CD14-positive monocyte (primary cell): Measurements from ENCODE around the gene SLIT3. TPM values are rescaled to one million over a fixed set of nuclear protein-coding genes. Genes with fewer than 3 reads are reported as not detected.

Experiments
- DNase-seq, 3 donors: peaks; one replicate each; pipeline ENCODE4 v3.0.0-alpha.2; 2011 to 2022
- H2AFZ ChIP-seq: 2 replicates; pipeline ENCODE4 v1.6.0; 2012; ENCODE audit warnings: mild to moderate bottlenecking, low read depth, low read length, inconsistent platforms; ENCODE audit not compliant: insufficient read depth, poor library complexity, severe bottlenecking
- H3K27ac ChIP-seq, 2 donors: 1 replicate in 1 of 2; 2 replicates in 1 of 2; pipeline ENCODE4 v1.5.1; 2012 to 2013; ENCODE audit warnings: low read length in 2 of 2, control low read depth in 1 of 2, inconsistent platforms in 1 of 2, low read depth in 1 of 2, mild to moderate bottlenecking in 1 of 2
- H3K27me3 ChIP-seq, 2 donors: one replicate each; pipeline versions ENCODE4 v1.6.0 to v1.6.1; 2011 to 2013; ENCODE audit warnings: low read length in 2 of 2; ENCODE audit not compliant: control insufficient read depth in 2 of 2, insufficient read depth in 2 of 2
- H3K36me3 ChIP-seq, 2 donors: replicated peaks in 1 of 2; 1 replicate in 1 of 2; 2 replicates in 1 of 2; pipeline versions ENCODE4 v1.5.1 to v1.6.1; 2012 to 2013; ENCODE audit warnings: low read length in 2 of 2, control low read depth in 1 of 2, inconsistent platforms in 1 of 2, mild to moderate bottlenecking in 1 of 2; ENCODE audit not compliant: insufficient read depth in 2 of 2, control insufficient read depth in 1 of 2
- H3K4me1 ChIP-seq, 2 donors: 1 replicate in 1 of 2; 2 replicates in 1 of 2; pipeline versions ENCODE4 v1.5.1 to v1.6.1; 2012 to 2013; ENCODE audit warnings: low read length in 2 of 2, control low read depth in 1 of 2, inconsistent platforms in 1 of 2, mild to moderate bottlenecking in 1 of 2, moderate library complexity in 1 of 2; ENCODE audit not compliant: insufficient read depth in 2 of 2, control insufficient read depth in 1 of 2
- H3K4me2 ChIP-seq: replicated peaks from 2 replicates; pipeline ENCODE3; 2012; ENCODE audit warnings: low read length, moderate library complexity, mild to moderate bottlenecking; ENCODE audit not compliant: poor library complexity, severe bottlenecking; ENCODE audit errors: extremely low read depth
- H3K4me3 ChIP-seq, 3 experiments: fragments of 200-600 bp in 1 of 3; sonication (generic) in 1 of 3; replicated peaks in 1 of 3; 1 replicate in 2 of 3; 2 replicates in 1 of 3; pipeline ENCODE4 v1.5.1; 2011 to 2013; ENCODE audit warnings: low read length in 3 of 3, mild to moderate bottlenecking in 3 of 3, control low read depth in 2 of 3, low read depth in 2 of 3, inconsistent platforms in 1 of 3, moderate library complexity in 1 of 3
- H3K79me2 ChIP-seq: 2 replicates; pipeline ENCODE4 v1.6.0; 2012; ENCODE audit warnings: mild to moderate bottlenecking, control low read depth, inconsistent platforms, low read length, moderate library complexity; ENCODE audit not compliant: insufficient read depth
- H3K9ac ChIP-seq: 2 replicates; pipeline ENCODE4 v1.6.0; 2017; ENCODE audit warnings: low read length, mild to moderate bottlenecking; ENCODE audit not compliant: insufficient read depth, poor library complexity, severe bottlenecking
- H3K9me3 ChIP-seq, 2 donors: replicated peaks in 1 of 2; 1 replicate in 1 of 2; 2 replicates in 1 of 2; pipeline versions ENCODE4 v1.5.1 to v1.6.1; 2012 to 2013; ENCODE audit warnings: low read length in 2 of 2, control low read depth in 1 of 2; ENCODE audit not compliant: control insufficient read depth in 1 of 2, insufficient read depth in 1 of 2
- H4K20me1 ChIP-seq: 2 replicates; pipeline ENCODE4 v1.6.0; 2012; ENCODE audit warnings: mild to moderate bottlenecking, low read length, control low read depth, moderate library complexity; ENCODE audit not compliant: insufficient read depth
- H3K27ac Mint-ChIP-seq, 7 donors: one replicate each; pipeline ENCODE4 v1.8.0; 2020; ENCODE audit warnings: mild to moderate bottlenecking in 7 of 7, mixed read lengths in 7 of 7, moderate library complexity in 6 of 7, inconsistent platforms in 2 of 7
- H3K27me3 Mint-ChIP-seq, 3 donors: one replicate each; pipeline ENCODE4 v1.8.0; 2021 to 2022; ENCODE audit warnings: low read depth in 3 of 3, mild to moderate bottlenecking in 3 of 3, mixed read lengths in 3 of 3, moderate library complexity in 3 of 3, inconsistent platforms in 1 of 3
- H3K36me3 Mint-ChIP-seq, 2 donors: one replicate each; pipeline ENCODE4 v1.8.0; 2020; ENCODE audit warnings: mixed read lengths in 2 of 2, inconsistent platforms in 1 of 2, mild to moderate bottlenecking in 1 of 2
- H3K4me1 Mint-ChIP-seq: one replicate; pipeline ENCODE4 v1.8.0; 2020; ENCODE audit warnings: mild to moderate bottlenecking, mixed read lengths
- H3K4me3 Mint-ChIP-seq, 2 donors: one replicate each; pipeline ENCODE4 v1.8.0; 2020; ENCODE audit warnings: mild to moderate bottlenecking in 2 of 2, mixed read lengths in 2 of 2, moderate library complexity in 1 of 2
- H3K9me3 Mint-ChIP-seq, 7 donors: one replicate each; pipeline ENCODE4 v1.8.0; 2020 to 2022; ENCODE audit warnings: mixed read lengths in 7 of 7, mild to moderate bottlenecking in 6 of 7, moderate library complexity in 6 of 7, inconsistent platforms in 2 of 7
- WGBS: methylation state at CpG from one replicate; pipeline ENCODE4 v1.1.5; 2013; ENCODE audit warnings: missing lambda C conversion rate; ENCODE audit not compliant: insufficient coverage; 5-methylcytosine and 5-hydroxymethylcytosine counted together
- intact Hi-C, 2 donors: fragments of 100-400 bp; cut with micrococcal nuclease; formaldehyde crosslinking; loops; one replicate each; pipeline versions ENCODE4 v1.15.0 to v1.15.1; 2023
- polyA plus RNA-seq, 3 donors: library from polyadenylated mRNA; depleted of rRNA in 1 of 3; unstranded in 2 of 3; stranded (reverse) in 1 of 3; fragments of 300-500 nt in 2 of 3; fragments of >200 nt in 1 of 3; fragmentation: Illumina TruSeq in 2 of 3; gene quantifications; 1 replicate in 2 of 3; 2 replicates in 1 of 3; pipeline ENCODE4 v1.2.3, GENCODE V29; 2012 to 2021
- TF ChIP-seq, protein P1 (sequence below): fragments of 200-600 bp; IDR thresholded peaks from one replicate; pipeline ENCODE4 v1.8.0; 2022; ENCODE audit warnings: antibody characterized with exemption, mild to moderate bottlenecking

The SLIT3 gene
- polyA plus RNA-seq, 3 donors = not detected

GRCh38 chr5:169085212-169085611, 215.7 kb downstream of the SLIT3 start:
- Histone ChIP-seq H3K4me1 (no peaks in the 10 kb centered on the region), H3K36me3 (no peaks in the 10 kb centered on the region), H2AFZ (no peak overlapping the region), H3K9ac (no peak overlapping the region), H3K4me2 (no peak overlapping the region), H3K27me3 (no peaks in the 10 kb centered on the region), H3K9me3 (peaks cover 0 to 6% of the 10 kb centered on the region in 2 donors), H3K79me2 (no peaks in the 10 kb centered on the region), H3K4me3 (no peak overlapping the region), H4K20me1 (no peaks in the 10 kb centered on the region), H3K27ac (no peak overlapping the region)
- H3K4me3 Mint-ChIP-seq = no peak overlapping the region
- H3K27ac Mint-ChIP-seq = no peak overlapping the region
- TF ChIP-seq, protein P1, sequence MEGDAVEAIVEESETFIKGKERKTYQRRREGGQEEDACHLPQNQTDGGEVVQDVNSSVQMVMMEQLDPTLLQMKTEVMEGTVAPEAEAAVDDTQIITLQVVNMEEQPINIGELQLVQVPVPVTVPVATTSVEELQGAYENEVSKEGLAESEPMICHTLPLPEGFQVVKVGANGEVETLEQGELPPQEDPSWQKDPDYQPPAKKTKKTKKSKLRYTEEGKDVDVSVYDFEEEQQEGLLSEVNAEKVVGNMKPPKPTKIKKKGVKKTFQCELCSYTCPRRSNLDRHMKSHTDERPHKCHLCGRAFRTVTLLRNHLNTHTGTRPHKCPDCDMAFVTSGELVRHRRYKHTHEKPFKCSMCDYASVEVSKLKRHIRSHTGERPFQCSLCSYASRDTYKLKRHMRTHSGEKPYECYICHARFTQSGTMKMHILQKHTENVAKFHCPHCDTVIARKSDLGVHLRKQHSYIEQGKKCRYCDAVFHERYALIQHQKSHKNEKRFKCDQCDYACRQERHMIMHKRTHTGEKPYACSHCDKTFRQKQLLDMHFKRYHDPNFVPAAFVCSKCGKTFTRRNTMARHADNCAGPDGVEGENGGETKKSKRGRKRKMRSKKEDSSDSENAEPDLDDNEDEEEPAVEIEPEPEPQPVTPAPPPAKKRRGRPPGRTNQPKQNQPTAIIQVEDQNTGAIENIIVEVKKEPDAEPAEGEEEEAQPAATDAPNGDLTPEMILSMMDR = no peak
- no peak for DNase-seq
- H3K4me1 Mint-ChIP-seq = no peaks in the 10 kb centered on the region
- peaks cover 0 to 18% (median 4%) of the 10 kb centered on the region in 7 donors for H3K9me3 Mint-ChIP-seq
- H3K27me3 Mint-ChIP-seq = peaks cover 2% of the 10 kb centered on the region in 3 donors
- no peaks in the 10 kb centered on the region for H3K36me3 Mint-ChIP-seq
- WGBS = 100% methylated on average over 2 of the region's 4 CpGs
- intact Hi-C loops = no loop called here

DNA sequence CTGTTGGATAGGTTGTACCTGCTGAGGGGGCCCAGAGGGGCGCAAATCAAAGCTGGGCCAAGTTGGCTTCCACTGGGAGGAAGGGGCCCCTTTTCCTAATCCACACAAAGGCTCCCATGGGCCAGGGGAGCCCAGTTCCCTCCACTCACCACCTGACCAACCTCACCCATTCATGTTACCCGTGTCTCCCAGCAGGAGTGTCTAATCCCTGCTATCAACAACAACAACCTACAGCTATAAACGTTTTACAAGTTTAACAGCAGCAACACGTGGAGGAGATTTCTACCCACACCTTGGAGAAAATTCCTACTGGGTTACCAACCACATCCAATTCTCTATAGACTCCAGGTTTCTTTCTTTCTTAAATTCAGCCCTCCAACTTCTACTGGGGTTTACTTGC, 216.2 kb downstream of the SLIT3 start:
- H3K27ac Mint-ChIP-seq = no peak overlapping the region
- peaks cover 0 to 14% (median 4%) of the 10 kb centered on the region in 7 donors for H3K9me3 Mint-ChIP-seq
- H3K4me2 ChIP-seq = no peak overlapping the region
- H3K27me3 ChIP-seq = no peaks in the 10 kb centered on the region
- no peak for DNase-seq
- WGBS = 83% methylated on average over 4 of the region's 4 CpGs
- no peaks in the 10 kb centered on the region for H3K36me3 Mint-ChIP-seq
- no peaks in the 10 kb centered on the region for H3K4me1 ChIP-seq
- peaks cover 2% of the 10 kb centered on the region in 3 donors for H3K27me3 Mint-ChIP-seq
- no peak overlapping the region for H3K27ac ChIP-seq
- H3K4me3 Mint-ChIP-seq = no peak overlapping the region
- TF ChIP-seq, protein P1 = no peak
- no peaks in the 10 kb centered on the region for H3K79me2 ChIP-seq
- intact Hi-C loops = no loop called here
- no peaks in the 10 kb centered on the region for H4K20me1 ChIP-seq
- no peaks in the 10 kb centered on the region for H3K4me1 Mint-ChIP-seq
- no peak overlapping the region for H2AFZ ChIP-seq
- H3K4me3 ChIP-seq = no peak overlapping the region
- H3K36me3 ChIP-seq = no peaks in the 10 kb centered on the region
- H3K9ac ChIP-seq = no peak overlapping the region
- peaks cover 0 to 3% of the 10 kb centered on the region in 2 donors for H3K9me3 ChIP-seq
